ENCODE measurements around the gene ZNF883.

- TF ChIP-seq POLR2AphosphoS5 (IDR thresholded peaks at IDR 0.05) (no peak), POLR2A (IDR thresholded peaks at IDR 0.05) (no peak)
Measured at GRCh38 chr9:112970939-112971338, 41.1 kb downstream of the ZNF883 start.
